Measurements from ENCODE around the gene NALCN. TPM values are rescaled to one million over a fixed set of nuclear protein-coding genes. Genes with fewer than 3 reads are reported as not detected.

NALCN gene
- total RNA-seq, 1 donor from 2014 or later: 1.1 TPM

- peak; percentile 73 for FAIRE-seq
- no peak overlapping the region for H3K27ac Mint-ChIP-seq (ENCODE audit: unreplicated experiment)
Observed at GRCh38 chr13:101393140-101393539, 23.2 kb downstream of the NALCN start.

GRCh38 chr13:101390461-101390860 is 25.8 kb downstream of the NALCN start:
- Histone ChIP-seq H3K9ac (ENCODE audit: low read length) (peak overlapping the region; percentile 41), H3K27me3 (ENCODE audit: insufficient read depth, low read length) (no peaks in the 10 kb centered on the region), H3K4me1 (ENCODE audit: insufficient read depth, low read length) (peaks cover 4% of the 10 kb centered on the region), H2AFZ (ENCODE audit: low read depth, low read length) (peak overlapping the region; percentile 31), H3K79me2 (ENCODE audit: insufficient read depth, low read length) (no peaks in the 10 kb centered on the region), H3K4me3 (ENCODE audit: insufficient read depth, low read depth, low read length) (peak overlapping the region; percentile 4), H3K27ac (ENCODE audit: low read depth, low read length) (peak overlapping the region; percentile 20), H4K20me1 (ENCODE audit: insufficient read depth, low read length) (no peaks in the 10 kb centered on the region), H3K9me3 (ENCODE audit: insufficient read depth, low read depth, low read length) (no peaks in the 10 kb centered on the region), H3K36me3 (ENCODE audit: insufficient read depth, low read length) (no peaks in the 10 kb centered on the region), H3K4me2 (ENCODE audit: low read length) (peak overlapping the region; percentile 67)
- Mint-ChIP-seq H3K27me3 (ENCODE audit: low read depth, unreplicated experiment) (no peaks in the 10 kb centered on the region), H3K4me1 (ENCODE audit: low read depth, unreplicated experiment) (peaks cover 8% of the 10 kb centered on the region), H3K27ac (ENCODE audit: unreplicated experiment) (peak overlapping the region; percentile 98), H3K36me3 (ENCODE audit: low read depth, unreplicated experiment) (no peaks in the 10 kb centered on the region), H3K9me3 (ENCODE audit: unreplicated experiment) (no peaks in the 10 kb centered on the region), H3K4me3 (ENCODE audit: unreplicated experiment) (no peak overlapping the region)
- TF ChIP-seq CTCF (IDR thresholded peaks at IDR 0.05; ENCODE audit: insufficient read depth, low read depth, low read length) (no peak), EZH2 (IDR thresholded peaks at IDR 0.05; ENCODE audit: insufficient read depth, low read length) (no peak)
- FAIRE-seq: peak; percentile 76
- DNase-seq (ENCODE audit: low read depth): peak; percentile 65

More at GRCh38 chr13:101393140-101393539, 23.2 kb downstream of the NALCN start:
- Histone ChIP-seq H3K4me1 (ENCODE audit: insufficient read depth, low read length) (peaks cover 12% of the 10 kb centered on the region), H3K36me3 (ENCODE audit: insufficient read depth, low read length) (no peaks in the 10 kb centered on the region), H3K9me3 (ENCODE audit: insufficient read depth, low read depth, low read length) (no peaks in the 10 kb centered on the region), H3K27me3 (ENCODE audit: insufficient read depth, low read length) (no peaks in the 10 kb centered on the region), H3K27ac (ENCODE audit: low read depth, low read length) (no peak overlapping the region), H2AFZ (ENCODE audit: low read depth, low read length) (no peak overlapping the region), H3K4me3 (ENCODE audit: insufficient read depth, low read depth, low read length) (no peak overlapping the region), H3K79me2 (ENCODE audit: insufficient read depth, low read length) (no peaks in the 10 kb centered on the region), H4K20me1 (ENCODE audit: insufficient read depth, low read length) (no peaks in the 10 kb centered on the region), H3K4me2 (ENCODE audit: low read length) (no peak overlapping the region), H3K9ac (ENCODE audit: low read length) (no peak overlapping the region)
- no peaks in the 10 kb centered on the region for H3K9me3 Mint-ChIP-seq (ENCODE audit: unreplicated experiment)
- DNase-seq (ENCODE audit: low read depth): no peak
- H3K36me3 Mint-ChIP-seq (ENCODE audit: low read depth, unreplicated experiment): no peaks in the 10 kb centered on the region
- H3K4me1 Mint-ChIP-seq (ENCODE audit: low read depth, unreplicated experiment): peaks cover 13% of the 10 kb centered on the region
- no peak for TF ChIP-seq CTCF (IDR thresholded peaks at IDR 0.05; ENCODE audit: insufficient read depth, low read depth, low read length)
- TF ChIP-seq EZH2 (IDR thresholded peaks at IDR 0.05; ENCODE audit: insufficient read depth, low read length): no peak
- no peaks in the 10 kb centered on the region for H3K27me3 Mint-ChIP-seq (ENCODE audit: low read depth, unreplicated experiment)
- H3K4me3 Mint-ChIP-seq (ENCODE audit: unreplicated experiment): no peak overlapping the region

- no peak for FAIRE-seq
- H3K27ac Mint-ChIP-seq (ENCODE audit: unreplicated experiment): no peak overlapping the region
Observed at GRCh38 chr13:101384929-101385328, 31.4 kb downstream of the NALCN start.

More at GRCh38 chr13:101384929-101385328, 31.4 kb downstream of the NALCN start:
- no peaks in the 10 kb centered on the region for H3K9me3 ChIP-seq (ENCODE audit: insufficient read depth, low read depth, low read length)
- Mint-ChIP-seq H3K36me3 (ENCODE audit: low read depth, unreplicated experiment) (no peaks in the 10 kb centered on the region), H3K4me3 (ENCODE audit: unreplicated experiment) (no peak overlapping the region), H3K4me1 (ENCODE audit: low read depth, unreplicated experiment) (peaks cover 16% of the 10 kb centered on the region), H3K27me3 (ENCODE audit: low read depth, unreplicated experiment) (no peaks in the 10 kb centered on the region), H3K9me3 (ENCODE audit: unreplicated experiment) (no peaks in the 10 kb centered on the region)
- no peak overlapping the region for H3K27ac ChIP-seq (ENCODE audit: low read depth, low read length)
- DNase-seq (ENCODE audit: low read depth): no peak
- no peak overlapping the region for H3K9ac ChIP-seq (ENCODE audit: low read length)
- no peaks in the 10 kb centered on the region for H3K79me2 ChIP-seq (ENCODE audit: insufficient read depth, low read length)
- no peaks in the 10 kb centered on the region for H3K36me3 ChIP-seq (ENCODE audit: insufficient read depth, low read length)
- H4K20me1 ChIP-seq (ENCODE audit: insufficient read depth, low read length): no peaks in the 10 kb centered on the region
- H3K4me3 ChIP-seq (ENCODE audit: insufficient read depth, low read depth, low read length): no peak overlapping the region
- no peaks in the 10 kb centered on the region for H3K27me3 ChIP-seq (ENCODE audit: insufficient read depth, low read length)
- H2AFZ ChIP-seq (ENCODE audit: low read depth, low read length): no peak overlapping the region
- H3K4me1 ChIP-seq (ENCODE audit: insufficient read depth, low read length): no peaks in the 10 kb centered on the region
- TF ChIP-seq CTCF (IDR thresholded peaks at IDR 0.05; ENCODE audit: insufficient read depth, low read depth, low read length) (no peak), EZH2 (IDR thresholded peaks at IDR 0.05; ENCODE audit: insufficient read depth, low read length) (no peak)
- no peak overlapping the region for H3K4me2 ChIP-seq (ENCODE audit: low read length)

Data from astrocyte (in vitro differentiated cells and primary cell).